HFF-Myc (cell line): ENCODE results near the gene TESK1.

Experiments used
- DNase-seq: peaks from one replicate; pipeline ENCODE4 v3.0.0-alpha.2; 2011; ENCODE audit warnings: low read depth; ENCODE audit errors: extremely low read depth
- H3K4me3 ChIP-seq: replicated peaks from 2 replicates; pipeline ENCODE4 v1.5.1; 2011; ENCODE audit warnings: low read depth, mild to moderate bottlenecking, control low read depth, low read length
- CTCF ChIP-seq: IDR thresholded peaks from 2 replicates; pipeline ENCODE4 v1.5.1; 2012; ENCODE audit warnings: mild to moderate bottlenecking, low read depth, low read length, control low read depth; ENCODE audit errors: missing control alignments

Gene TESK1

GRCh38 chr9:35599763-35600604 lies 5.1 kb upstream of the TESK1 start:
- TF ChIP-seq CTCF, result peak; percentile 22
- no peak overlapping the region for H3K4me3 ChIP-seq
- no peak for DNase-seq

- no peak for DNase-seq
- peak overlapping the region; percentile 58 for H3K4me3 ChIP-seq
- TF ChIP-seq CTCF, result no peak
These were observed 1.5 kb upstream of the TESK1 start for GRCh38 chr9:35603506-35603985.

GRCh38 chr9:35603986-35604577 lies 980 bp upstream of the TESK1 start:
- peak; percentile 88 for TF ChIP-seq CTCF
- peak; percentile 97 for DNase-seq
- peak overlapping the region; percentile 58 for H3K4me3 ChIP-seq

- peak overlapping the region; percentile 58 for H3K4me3 ChIP-seq
- DNase-seq, result no peak
- no peak for TF ChIP-seq CTCF
These were observed 482 bp downstream of the TESK1 start for GRCh38 chr9:35605351-35606137.

DNA sequence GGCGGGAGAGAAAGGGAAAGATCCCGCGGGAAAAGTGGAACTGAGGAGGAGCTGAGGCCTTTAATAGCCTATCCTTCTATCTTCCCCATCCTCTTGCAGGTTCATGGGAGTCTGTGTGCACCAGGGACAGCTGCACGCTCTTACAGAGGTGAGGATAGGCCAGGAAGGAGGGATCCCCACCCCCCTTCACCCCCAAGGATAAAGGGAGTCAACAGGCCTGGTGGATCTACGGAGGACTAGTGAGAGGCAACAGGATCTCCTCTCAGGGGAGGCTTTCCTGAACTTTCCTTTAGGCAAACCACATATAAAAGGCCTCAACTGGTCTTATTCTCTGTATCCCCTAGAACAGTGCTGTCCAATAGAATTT lies 1.1 kb downstream of the TESK1 start:
- no peak for TF ChIP-seq CTCF
- no peak for DNase-seq
- H3K4me3 ChIP-seq, result peak overlapping the region; percentile 58

- no peak for DNase-seq
These were observed 1.7 kb downstream of the TESK1 start for GRCh38 chr9:35606726-35607125.

More at GRCh38 chr9:35606726-35607125, 1.7 kb downstream of the TESK1 start:
- H3K4me3 ChIP-seq, result no peak overlapping the region
- TF ChIP-seq CTCF, result no peak
